Left colon (tissue), 2 donors: ENCODE results near the gene COLEC12. TPM values are rescaled to one million over a fixed set of nuclear protein-coding genes. Genes with fewer than 3 reads are reported as not detected.

Experiments
- ATAC-seq: fragments of 200-7000 bp; cut with Tn5 transposase; one replicate; pipeline ENCODE4 v1.9.1; 2020; ENCODE audit warnings: mild to moderate bottlenecking, moderate library complexity
- DNase-seq, 2 donors: peaks; one replicate each; pipeline ENCODE4 v3.0.0-alpha.2; 2020
- intact Hi-C, 2 donors: fragments of 100-400 bp; cut with DNase I in 1 of 2; cut with micrococcal nuclease in 1 of 2; formaldehyde crosslinking; loops; one replicate each; pipeline versions ENCODE4 v1.11.2 to v1.14.0; 2022; cut with DNase I, micrococcal nuclease
- total RNA-seq, 2 donors: library from RNA; stranded (reverse); fragmentation: NEBNext Ultra II Directional; extraction: Animal tissue kit (Norgen Biotek cat#: 25700); gene quantifications; one replicate each; pipeline ENCODE4 v1.2.1, GENCODE V29; 2021
- donor health status: DM: no; HTN: no; CAD: no.
- donor health status: DM: yes; HTN: yes; CAD: no.

COLEC12 gene
- total RNA-seq, 2 donors from 2014 or later, result 2.7 to 6.4 TPM

DNA sequence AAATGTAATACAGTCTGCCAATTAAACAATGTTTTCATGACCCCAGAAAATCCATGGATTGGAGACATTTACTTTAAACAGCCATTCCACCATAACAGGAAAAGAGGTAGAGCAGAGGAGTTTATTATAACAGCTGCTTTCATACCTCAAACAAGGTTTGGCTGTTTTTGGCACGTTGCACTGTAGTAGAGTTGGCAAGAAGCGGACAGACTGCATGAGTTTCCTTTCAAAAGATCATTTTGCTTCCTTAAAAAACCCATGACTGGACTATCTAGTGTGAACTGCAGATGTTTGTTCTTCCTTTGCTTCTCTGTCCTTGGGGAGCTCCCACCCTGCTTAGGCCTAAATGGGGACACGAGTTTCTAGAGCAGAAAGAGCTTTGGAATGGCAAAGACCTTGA is 124.2 kb downstream of the COLEC12 start:
- DNase-seq (no peak), ATAC-seq (no peak)
- intact Hi-C loops, result no loop called here

DNA sequence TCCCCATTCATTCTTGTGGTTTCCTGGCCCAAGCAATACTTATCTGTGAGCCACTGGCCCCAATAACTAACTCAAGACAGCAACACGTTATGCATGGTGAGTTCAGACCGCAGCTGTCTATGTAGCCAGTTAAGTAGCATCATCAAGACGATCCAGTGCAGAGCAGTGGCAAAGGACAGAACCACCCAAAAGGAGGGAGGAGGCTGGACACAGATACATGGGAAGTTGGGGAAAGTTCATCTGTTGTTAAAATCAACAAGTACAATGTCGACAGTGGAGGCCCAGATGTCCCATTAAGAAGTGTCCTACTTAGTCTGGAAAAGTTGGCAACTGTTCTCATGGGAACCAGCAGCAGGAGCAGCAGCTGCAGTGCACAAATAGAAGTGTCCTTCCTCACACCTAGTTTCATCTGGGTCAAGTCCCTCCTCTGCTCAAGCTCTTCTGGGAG is 125.8 kb downstream of the COLEC12 start:
- ATAC-seq (no peak), DNase-seq (no peak)

DNA sequence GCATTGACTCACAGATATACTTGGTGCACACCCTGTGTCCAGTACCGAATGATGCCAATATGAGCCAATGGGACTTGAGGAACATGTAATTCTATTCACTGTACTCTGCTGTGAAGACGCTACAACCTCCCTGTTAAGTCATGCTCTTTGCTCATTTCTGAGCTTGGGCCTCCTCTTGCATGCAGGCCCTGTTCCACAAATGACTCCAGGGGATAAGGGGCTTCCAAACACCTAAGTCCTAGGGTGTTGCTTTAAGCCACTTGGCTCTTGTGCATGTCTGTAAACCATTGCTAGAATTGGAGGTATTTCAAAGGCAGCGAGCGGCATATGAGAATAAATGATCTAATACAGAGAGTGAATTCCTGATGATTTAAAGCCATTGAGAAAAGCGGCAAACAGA is 126.7 kb downstream of the COLEC12 start:
- no peak for DNase-seq
- intact Hi-C loops, result no loop called here
- ATAC-seq, result peak; percentile 12

More for the DNA sequence above, 125.8 kb downstream of the COLEC12 start:
- intact Hi-C loops, result no loop called here

DNA sequence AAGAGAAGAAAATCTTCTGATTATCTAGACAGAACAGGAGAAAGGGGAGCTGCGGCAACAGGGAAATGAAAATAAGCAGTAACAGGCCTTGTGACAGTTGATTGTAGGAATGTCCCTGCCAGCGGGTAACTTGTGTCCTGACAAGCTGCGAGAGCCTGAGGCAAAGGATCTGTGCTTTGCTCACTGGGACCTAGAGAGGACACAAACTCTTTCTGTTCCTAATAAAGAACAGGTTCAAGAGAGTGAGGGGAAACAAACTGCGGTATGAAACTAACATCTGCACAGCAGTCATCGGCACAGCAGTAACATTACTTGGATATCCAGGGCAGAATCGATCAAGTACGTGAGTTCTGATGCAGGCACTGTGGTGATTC is 128.9 kb downstream of the COLEC12 start:
- intact Hi-C loops, result no loop called here
- DNase-seq (no peak), ATAC-seq (no peak)

DNA sequence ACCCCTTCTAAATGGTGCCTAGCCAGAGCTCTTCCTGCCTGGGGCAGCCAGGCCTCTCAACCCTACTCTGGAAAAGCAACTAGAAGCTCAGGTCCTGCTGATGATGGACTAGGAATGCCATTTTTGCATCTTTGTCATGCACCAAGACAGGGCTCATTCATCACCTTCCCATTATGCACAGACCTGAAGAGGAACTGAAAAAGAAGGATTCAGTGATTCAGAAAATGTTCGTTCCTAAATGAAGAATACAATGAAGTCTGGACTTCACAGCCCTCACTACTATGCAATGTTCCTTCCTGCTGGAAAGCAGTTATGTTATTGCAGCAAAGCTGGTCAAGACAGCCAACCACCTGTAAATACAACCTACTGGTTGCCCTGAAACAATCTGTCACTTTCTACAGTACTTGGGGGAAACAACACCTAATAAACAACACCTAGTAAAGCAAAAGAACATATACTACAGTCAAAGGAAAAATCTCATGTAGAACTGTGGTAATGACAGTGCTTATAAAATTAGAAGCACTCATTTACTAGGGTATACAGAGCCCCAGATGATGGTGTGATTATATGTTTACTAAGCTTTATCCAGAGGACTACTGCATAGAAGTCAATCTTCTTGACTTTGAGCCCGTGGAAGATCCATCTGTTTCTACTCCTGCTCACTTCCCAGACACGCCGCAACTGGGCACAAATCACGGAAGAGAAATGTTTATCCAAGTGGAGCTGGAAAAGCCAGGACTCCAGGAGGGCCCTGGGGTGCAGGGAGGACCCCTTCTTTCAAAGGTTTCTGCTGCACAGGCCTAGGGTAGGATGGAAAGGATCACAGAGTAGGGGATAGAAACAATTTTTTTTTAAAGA is 129.5 kb downstream of the COLEC12 start:
- intact Hi-C loops, result no loop called here
- no peak for DNase-seq
- no peak for ATAC-seq

DNA sequence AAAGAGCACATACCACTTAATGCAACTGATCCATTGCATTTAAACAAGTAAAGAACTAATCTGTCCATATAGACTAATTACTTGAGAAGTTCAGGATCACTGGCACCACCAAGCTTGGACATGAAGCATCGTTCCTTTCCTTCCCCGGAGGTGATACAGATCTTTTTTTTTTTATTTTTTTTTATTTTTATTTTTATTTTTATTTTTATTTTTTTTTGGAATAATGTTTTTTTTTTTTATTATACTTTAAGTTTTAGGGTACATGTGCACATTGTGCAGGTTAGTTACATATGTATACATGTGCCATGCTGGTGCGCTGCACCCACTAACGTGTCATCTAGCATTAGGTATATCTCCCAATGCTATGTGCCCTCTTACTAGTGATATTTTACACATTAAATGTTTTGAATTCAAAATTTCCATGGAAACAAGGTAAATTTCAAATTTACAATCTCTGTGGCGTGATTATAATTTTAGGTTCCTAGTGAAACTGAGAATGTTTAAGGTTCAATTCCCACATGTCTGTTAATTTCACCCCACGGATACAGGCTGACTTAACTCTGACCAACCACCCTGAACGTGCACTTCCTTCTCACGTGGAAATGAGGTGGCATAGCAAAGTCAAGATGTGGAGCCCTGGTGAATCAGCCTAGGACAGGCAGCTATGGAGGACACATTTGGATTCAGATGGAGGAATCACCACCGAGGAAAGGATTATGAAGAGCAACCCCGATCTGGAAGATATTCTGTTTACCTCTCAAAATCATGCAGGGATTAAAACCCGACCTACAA is 131.1 kb downstream of the COLEC12 start:
- intact Hi-C loops, result no loop called here
- no peak for ATAC-seq
- no peak for DNase-seq

DNA sequence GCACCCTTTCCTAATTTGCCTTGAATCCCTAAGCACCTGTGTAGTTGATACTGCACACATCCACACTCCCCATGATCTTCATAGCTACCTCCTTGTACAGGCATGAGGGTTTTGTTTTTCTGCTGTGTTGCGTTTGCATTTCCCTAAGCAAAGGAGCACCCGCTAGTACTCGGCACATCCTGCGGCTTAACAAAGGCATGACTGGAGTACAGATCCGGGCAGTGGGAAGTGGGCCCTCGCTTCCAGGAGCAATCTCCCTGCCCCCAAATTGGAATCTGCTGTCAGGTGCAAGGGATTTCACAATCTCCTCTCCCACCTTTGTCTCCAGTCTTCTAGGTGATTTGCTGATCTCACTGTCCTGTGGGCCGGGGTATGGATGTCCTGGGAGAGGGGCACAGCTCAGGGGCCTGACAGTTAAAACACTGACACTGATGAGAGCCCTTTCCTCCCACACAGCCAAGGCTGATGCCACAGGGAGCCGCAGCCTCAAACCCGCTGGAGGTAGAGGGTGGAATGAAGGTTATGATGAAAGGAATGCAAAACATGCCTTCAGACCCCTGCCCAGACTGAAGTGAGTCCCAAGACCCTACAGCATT is 133.9 kb downstream of the COLEC12 start:
- ATAC-seq (no peak), DNase-seq (no peak)
- intact Hi-C loops, result no loop called here

DNA sequence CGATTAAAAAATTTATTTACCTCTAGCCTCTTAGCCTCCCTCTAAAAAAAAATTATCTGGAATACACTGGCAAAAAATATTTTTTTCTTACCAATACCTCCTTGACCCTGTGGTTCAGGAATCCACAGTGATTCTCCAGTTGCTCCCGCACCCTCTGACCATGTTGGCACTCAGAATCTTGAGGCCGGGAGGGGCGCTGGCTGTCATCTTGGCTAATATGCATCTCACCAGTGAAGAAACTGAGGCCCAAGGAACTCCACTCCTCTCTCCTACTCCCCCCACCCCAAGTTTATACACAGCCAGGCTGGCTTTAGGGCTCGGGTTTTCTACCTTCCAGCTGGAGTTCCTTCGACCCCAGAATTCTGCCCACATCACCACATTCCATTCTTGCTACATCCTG is 134.8 kb downstream of the COLEC12 start:
- ATAC-seq, result no peak
- intact Hi-C loops, result no loop called here
- no peak for DNase-seq

DNA sequence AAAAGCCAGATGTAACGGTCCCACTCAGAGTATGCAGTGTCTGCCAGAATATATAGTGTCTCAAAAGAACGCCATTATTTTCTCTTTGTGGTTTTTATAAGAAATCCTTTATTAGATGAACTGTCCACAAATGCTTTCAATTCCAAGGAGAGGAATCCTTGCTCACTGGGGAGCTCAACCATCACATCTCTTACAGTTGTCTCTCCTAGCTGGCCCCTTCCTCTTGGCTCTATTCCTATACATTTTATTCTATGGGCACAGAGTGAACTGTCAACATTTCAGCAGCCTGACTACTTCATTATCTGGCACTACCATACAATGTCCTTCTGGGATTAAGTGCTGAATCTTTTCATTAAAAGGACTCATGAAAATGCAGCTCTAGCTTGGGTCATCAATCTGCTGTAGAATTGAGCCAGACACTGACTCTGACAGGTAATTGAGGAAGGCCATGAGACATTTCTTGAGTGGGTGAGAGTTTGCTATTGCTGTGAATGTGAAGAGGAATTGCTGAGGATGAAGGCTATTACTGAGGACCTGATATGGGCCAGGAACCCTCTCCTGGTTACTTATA is 136.2 kb downstream of the COLEC12 start:
- intact Hi-C loops, result no loop called here
- DNase-seq (no peak), ATAC-seq (no peak)

DNA sequence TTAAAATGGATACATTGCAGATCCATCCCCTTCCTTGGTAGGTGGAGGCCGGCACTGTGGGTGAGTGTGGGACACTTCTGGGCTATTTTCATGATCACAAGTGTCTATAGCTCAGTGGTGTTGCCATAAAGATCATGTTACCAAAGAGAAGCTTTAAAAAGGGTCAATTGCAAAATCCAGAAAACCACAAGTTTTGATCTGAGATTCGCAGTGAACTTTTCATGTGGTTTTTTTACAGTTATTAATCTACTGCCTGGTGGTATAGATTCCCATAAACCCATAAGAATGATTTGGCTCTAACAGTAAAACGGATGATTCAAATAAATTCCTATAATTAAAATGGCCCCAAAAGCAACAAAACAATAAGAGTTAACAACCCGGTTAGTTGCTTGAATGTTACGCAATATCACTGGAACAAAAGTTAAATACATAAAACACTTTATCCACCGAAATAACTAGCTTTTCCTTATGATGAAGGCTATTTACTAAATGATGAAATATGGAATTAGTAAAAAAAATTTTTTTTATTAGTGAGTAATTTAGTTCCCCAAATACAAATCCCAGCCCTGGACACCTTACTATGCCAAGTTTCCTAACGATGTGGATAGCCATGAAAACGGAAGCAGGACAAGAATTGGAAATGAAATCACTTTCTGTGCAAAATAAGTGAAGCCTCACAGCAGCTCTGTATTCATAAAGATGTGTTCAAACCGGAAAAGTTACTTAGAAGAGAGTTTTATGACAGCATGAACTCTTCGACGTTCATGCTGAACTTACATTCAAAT is 137.0 kb downstream of the COLEC12 start:
- DNase-seq (no peak), ATAC-seq (no peak)
- intact Hi-C loops, result no loop called here

DNA sequence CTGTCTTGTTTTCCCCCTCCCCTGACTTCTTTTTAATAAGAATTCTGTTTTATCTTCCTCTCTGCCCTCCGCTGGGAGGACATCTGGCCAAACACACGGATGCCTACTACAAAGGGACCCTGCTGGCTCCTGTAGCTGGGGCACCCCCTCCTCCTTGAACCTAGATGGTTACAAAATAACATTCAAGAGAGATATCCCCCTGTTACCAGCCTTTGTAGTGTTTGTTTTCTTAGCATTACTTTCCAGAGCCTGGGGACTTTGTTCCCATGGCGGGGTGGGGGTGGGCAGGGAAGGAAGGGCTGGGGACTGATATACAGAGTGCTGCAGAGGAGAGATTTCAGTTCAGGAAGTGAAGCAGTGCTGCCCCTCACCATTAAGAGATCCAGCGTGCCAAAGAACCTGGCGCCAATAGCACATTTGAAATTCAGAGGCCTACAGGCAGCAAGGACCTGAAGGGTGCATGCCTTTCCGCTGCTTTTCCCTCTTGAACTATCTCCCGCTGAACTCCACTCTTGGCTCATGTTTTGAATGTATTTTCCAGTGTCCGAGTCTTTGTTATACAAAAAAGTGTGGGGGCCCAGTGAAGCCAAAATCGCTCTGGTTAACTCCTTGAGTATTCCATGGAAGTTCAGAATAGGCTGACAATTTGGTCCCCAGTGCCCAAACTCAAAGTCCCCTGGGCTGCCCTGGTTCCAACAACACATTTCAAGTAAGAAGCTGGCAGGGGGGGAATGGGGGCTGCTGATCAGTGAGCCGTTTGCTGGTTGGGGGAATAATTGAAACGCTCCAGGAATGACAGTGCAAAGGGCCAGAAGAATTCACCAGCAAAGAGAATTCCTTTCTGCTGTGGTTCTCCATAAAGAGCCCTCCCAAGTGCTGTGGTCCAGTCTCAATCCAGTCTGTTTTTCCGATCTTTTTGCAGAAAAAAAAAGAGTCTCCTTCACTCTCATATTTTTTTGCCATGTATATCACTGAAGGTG is 137.9 kb downstream of the COLEC12 start:
- ATAC-seq (peak; percentile 30), DNase-seq (no peak)
- intact Hi-C loops, result no loop called here

DNA sequence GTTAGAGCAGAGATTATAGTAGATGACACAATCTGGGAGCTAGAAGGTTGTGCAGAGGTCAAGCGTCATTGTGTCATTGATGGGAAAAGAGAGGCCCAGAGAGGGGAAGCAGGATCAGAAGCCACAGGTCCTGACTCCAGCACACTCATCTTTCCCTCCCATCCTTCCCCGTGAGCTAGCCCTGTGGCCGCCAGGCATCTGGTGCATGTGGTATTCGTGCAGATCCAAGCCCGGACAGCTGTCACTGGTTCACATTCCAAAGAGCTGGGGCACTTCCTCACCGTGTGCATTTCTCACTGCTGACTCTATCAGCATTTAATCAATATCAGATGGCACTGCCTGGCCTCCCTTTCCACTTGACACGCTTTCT is 138.6 kb downstream of the COLEC12 start:
- DNase-seq (peak in 1 of 2 donors; percentile 42), ATAC-seq (no peak)
- intact Hi-C loops, result no loop called here

DNA sequence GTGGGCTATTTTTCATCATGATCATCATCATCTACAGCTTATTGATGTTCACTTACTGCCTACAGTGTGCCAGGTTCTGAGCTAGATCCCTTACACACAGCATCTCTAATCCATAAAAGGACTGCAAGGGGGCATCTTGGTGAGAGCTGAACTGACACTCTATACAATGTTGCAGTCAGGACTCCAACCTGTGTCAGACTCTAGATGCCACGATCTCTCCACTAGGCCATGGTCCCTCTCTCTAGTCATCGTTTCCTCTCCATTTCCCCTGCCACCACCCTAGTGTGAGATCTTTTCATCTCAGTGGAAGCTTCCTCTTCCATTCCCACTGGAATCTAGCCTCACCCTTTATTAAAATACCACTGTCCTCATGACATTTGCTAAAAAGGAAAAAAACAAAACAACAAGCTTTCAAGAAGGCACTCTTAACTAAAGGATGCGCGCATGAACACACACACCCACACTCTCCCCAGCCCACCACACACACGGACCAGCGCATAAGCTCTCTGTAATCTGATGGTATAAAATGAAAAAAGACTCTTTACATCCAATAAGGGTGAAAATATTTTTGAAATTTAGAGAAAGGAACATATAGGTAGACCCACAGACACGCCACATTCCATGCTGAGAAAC is 139.3 kb downstream of the COLEC12 start:
- no peak for DNase-seq
- no peak for ATAC-seq
- intact Hi-C loops, result no loop called here

DNA sequence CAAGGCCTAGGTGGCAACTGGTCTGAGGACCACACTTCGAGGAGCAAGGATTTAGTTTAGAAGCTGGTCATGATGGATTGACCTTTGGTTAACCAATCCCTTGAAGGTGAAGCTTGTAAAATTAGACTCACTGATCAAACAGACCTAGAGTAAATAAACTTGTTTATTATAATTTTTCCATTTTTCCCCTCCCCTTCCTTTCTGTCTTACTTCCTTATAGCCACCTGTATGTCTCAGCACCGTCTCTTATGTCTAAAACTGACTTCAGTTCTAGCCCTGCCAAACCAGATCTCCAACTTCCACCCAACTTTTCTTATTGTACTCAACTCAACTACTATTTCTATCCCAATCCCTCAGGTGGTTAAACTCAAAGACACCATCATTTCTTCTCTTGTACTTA is 139.8 kb downstream of the COLEC12 start:
- ATAC-seq (peak; percentile 53), DNase-seq (no peak)

DNA sequence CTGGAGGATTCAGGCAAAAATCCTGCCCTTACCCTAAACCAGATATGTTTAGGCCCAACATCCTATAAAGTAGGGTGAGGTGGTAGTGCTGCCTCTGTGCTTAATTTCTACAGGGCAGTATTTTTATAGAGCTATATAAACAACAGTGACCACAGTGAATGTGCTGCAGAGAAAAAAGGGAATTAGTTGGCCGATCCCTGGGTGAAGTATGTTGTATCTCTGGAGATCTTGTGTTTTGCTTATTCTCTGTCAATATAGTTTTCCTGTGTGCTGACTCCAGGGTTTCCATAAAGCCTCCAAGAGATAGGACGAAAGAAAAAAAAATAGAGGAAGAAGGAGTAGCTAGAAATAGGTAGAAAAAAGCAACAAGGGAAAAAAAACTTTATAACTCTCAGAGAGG is 143.7 kb downstream of the COLEC12 start:
- intact Hi-C loops, result no loop called here

More for the DNA sequence above, 139.8 kb downstream of the COLEC12 start:
- intact Hi-C loops, result no loop called here

DNA sequence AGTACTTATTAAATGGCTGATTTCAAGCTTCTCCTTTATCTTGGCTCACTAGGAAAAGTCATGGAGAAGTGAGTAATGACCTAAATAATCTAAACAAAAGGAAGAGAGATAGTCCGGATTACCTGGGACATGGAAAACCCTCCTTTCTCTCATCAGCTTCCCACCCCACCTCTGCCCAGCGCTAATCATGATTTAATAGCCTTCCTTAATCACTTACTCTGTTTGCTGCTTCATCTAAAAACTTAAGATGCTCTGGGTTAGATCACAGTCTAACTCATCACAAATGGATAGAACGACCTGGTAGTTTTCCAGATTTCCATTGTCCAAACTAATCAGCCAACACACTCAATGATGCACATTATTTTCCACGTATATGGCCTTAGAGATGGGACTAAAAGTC is 144.8 kb downstream of the COLEC12 start:
- intact Hi-C loops, result no loop called here
- no peak for DNase-seq
- no peak for ATAC-seq

More for the DNA sequence above, 143.7 kb downstream of the COLEC12 start:
- DNase-seq, result no peak
- no peak for ATAC-seq

DNA sequence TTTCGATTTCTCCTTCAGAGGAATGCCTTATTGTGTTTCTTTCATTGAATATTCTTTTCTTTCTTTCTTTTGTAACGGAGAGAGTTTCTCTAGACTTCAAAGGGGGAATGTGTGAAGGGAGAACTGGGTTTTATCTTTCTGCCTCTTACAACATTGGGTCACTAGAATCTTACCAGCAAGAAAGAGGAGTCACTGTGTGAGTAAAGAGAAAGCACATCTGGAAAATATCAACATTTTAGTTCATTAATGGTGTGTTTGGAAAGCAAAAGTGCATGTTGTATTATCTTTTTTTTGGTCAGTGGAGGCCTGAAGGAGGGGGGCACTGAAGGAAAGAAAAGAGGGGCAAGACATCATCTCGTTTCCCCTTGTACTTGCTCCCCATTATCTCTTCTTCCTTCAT is 146.0 kb downstream of the COLEC12 start:
- intact Hi-C loops, result no loop called here
- no peak for DNase-seq
- ATAC-seq, result no peak
